Measurements from ENCODE around the gene ARPC5.
"Not testable (repeated sequence)": the region's sequence is repeated elsewhere in the genome, so short reads cannot be mapped to it uniquely, and the experiment has no call there.

The ARPC5 gene

DNA sequence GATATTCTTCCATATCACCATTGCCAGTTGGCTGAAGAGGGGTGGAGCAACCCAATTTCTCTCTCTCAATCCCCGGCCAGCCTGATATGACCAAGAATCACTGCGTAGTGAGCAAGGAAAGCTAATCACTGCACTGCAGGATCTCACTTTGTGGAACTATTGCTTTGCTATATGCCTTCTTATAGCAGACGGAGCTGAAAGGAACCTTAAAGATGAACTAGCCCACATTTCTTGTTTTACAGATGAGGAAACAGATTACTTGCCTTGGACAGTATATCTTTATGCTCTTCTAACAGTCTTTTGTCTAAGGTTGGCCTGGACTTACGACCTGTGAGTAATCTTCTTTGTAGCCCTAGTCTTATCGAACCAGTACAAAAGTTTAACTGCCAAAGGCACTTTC lies 9.9 kb upstream of the ARPC5 start:
- DNase-seq (ENCODE audit: low read depth): no peak

DNA sequence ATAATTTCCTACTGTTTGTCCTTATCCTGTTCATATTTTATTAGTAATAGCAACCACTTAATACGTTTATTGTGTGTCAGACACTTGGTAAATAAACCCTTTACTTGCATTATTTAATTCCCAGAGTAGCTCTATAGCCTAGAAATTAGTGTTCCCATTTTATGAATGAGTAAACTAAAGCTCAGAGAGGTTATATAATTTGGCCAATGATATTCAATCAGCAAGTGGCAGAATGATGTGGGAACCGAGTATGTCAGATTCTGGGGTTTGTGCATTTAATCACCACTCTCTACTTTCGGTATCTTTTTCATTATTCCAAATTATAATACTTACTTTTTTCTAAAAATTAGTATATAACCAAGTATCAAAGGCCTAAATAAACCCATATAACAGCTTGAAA lies 6.6 kb upstream of the ARPC5 start:
- no peak for DNase-seq (ENCODE audit: low read depth)

DNA sequence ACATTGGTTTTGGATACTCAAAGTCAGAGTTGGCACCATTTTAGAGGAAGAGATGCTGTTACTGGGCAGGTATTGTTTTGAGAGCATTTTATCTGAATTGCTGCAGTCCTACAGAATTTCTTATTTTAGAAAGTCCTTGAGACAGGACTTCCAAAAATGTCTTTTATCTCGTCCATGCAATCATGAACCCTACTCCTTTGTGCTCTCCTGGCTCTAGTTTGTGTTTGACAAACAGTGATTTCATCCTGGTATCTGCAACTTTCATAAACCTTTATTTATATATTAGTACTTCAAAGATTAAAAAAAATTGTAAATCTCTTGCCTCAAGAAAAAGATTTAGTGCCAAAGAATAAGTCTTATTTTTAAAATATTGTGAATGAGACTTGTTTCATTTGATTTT lies 4.6 kb upstream of the ARPC5 start:
- no peak for DNase-seq (ENCODE audit: low read depth)

DNA sequence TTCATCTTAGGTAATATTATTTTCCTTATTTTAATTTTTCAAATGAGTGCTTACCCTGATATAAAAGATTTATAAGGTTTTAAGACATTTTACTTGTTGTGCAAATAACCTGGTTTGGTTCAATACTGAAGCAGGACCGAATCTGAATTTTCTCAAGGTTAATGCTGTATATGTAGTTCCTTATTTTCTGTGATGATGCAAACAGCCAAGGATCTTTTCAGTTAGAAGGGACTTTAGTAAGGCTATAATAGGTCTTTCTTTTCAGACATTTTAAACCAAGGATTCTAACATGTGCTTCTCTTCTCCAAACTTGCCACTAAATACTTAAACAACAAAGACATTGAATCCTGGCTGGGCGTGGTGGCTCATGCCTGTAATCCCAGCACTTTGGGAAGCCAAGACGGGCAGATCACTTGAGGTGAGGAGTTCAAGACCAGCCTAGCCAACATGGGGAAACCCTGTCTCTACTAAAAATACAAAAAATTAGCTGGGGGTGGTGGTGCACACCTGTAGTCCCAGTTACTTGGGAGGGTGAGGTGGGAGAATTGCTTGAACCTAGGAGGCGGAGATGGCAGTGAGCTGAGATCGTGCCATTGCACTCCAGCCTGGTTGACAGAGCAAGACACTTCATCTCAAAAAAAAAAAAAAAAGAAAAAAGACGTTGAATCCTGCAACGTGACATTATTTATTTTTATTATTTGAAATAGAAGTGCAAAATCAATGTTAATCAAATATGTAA lies 3.2 kb upstream of the ARPC5 start:
- no peak for DNase-seq (ENCODE audit: low read depth)

DNA sequence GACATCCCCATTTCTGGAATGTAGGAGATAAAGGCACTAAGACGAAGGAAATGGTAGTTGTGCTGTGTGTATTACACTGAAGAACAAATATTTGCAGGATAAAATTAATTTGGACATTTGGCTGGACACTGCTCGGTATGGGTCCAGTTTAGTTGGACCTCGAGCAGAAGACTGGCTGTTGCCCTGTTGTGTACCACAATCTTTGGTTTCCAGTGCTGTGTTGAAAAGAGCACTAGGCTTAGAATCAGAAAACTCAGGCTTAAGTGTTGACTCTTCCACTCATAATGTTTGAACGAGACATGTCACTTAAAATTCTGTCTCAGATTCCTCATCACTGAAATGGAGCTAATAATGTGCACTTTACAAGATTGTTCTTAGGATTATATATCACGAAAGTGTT lies 1.2 kb upstream of the ARPC5 start:
- no peak for DNase-seq (ENCODE audit: low read depth)

DNA sequence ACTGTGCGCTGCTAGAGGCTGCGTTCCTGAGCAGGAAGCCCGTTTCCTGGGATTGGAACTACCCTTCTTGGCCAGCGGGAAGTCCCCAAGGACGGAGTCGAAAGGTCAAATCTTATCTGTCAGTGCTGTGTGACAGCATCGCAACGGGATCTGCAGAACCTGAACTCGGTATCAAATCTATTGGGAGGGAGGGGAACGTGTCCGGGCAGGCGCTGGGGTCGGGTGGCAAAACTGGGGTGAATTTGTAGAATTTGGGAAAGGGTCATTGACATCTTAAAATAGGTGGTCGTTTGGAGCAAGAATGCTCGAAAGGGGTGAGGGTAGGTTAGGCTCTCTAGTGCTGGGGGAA lies 725 bp upstream of the ARPC5 start:
- DNase-seq (ENCODE audit: low read depth): no peak

DNA sequence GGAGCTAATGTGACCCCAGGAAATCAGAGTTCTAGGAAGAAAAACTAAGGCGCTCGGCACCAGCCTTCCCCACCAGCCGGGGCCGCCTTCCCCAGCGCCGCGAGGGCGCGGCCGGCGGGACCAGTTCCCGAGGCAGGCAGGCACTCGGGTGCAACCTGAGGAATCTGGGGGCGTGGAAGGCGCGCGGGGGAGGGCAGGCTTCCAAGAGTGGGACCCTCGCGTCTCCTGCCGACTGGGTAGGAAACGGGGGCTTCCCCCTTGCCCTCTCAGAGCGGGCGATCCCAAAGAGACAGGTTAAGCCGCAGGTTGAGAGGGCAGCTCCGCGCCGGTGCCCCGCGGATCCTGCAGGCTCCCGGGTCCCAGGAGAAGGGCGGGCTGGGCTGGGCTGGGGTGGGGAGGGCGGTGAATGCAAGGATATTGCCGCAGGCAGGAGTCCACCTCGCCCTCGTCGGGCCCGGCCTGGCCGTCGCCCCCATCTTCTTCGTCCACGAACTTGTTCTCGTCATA lies 431 bp downstream of the ARPC5 start:
- peak; percentile 53 for DNase-seq (ENCODE audit: low read depth)

DNA sequence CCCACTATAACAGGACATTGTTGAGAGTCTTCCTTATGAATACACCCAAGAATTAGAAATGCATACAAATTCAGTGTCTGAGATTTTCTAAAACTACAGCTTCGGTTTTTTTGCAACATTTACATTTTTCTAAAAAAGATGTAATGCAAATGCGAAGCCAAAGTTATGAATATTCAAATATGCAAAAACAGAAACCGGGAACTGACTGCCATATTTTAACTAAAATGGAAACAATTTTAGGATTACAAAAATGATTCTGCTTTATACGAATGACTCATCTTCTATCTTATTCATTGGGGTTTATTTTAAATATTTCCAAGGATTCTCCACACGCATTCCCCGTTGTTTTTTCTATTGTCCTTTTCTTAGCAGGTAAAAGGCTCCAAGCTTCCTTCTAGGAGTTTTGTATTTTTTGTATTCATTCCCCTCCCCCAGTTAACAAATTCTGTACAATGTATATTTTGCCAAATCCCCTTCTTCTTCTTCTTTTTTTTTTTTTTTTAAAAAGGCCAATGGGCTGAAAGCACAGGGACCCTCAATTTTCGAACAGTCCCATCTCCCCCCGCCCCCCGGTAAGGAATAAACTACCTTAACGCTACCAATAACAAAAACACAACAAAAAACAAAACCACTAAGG lies 1.0 kb downstream of the ARPC5 start:
- no peak for DNase-seq (ENCODE audit: low read depth)

DNA sequence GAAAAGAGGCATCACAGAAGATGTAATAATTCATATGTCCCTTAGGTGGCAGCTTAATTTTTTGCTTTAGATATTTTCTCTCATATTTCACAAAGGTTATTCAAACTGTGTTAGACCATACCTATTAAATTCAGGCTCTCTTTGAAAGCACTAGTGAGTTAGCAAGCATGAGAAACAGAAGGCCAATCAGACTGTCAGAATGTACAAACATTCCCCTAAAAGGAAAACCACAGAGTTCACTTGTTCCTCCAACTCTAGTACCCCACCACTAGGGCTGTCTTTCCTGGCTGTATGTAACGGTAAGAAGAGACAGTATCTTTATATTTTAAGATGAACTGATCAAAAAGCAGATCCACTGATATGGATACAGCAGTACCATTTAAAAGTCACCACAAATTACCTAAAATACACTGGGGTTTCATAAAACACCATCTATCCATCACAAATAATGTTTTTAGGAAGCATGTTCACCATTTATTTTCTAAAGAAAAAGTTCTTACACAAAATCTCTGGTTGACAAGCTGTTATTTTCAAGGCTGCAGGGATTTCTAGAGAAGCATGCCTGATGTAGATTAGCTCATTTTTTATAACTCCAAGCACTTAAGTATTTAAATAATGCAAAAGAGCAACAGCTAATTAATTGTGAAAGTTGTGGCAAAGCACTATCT lies 1.8 kb downstream of the ARPC5 start:
- DNase-seq (ENCODE audit: low read depth): peak; percentile 93

DNA sequence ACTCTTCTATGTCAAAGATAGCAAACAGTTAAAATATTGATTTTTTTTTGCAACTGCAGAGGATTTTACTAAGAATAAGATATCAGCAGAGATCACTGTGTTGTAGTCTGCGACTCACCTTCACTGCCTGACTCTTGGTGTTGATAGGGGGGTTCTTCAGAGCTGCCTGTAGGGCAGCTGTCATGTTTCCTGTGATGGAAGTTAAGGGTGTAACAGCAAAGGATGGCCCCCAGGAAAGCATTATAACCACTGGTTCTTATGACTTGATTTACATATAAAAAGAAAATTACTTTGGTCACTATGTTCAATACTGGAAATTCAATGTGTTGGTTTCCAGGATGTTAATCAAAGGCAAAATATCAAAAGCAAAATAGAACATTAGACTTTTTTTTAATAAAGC lies 2.6 kb downstream of the ARPC5 start:
- no peak for DNase-seq (ENCODE audit: low read depth)

DNA sequence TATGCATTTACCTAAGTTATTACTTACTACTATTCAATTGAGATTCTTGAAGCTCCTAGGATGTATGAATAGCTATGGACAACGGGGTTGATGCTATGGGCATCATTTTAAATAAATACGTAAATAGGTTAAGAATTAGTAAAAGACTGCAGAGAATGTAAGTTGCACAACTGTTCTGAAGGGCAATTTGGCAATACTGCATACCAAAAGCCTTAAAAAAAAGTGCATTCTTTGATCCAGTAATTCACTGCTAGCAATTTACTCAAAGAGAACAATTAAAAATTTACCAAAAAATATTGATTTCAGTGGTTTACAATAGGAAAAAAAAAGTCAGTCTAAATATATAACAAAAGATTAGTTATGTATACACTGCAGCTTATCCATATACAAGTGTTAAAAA lies 3.5 kb downstream of the ARPC5 start:
- peak; percentile 91 for DNase-seq (ENCODE audit: low read depth)

DNA sequence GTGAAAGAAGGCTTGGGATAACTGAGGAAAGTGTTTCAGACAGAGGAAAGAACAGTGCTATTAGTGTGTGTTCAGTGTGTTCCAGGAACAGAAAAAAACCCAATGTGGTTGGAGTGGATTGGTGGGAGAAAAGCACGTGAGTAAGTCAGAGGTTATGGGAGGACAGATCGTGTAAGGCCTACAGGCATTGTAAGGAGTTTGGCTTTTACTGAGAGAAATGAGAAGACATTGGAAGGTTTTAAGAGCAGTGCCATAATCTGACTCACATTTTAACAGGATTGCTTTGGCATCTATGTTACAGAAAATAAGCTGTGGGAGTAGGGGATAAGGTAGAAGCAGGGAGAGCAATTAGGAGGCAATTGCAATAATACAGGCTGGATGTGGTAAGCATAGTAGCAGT lies 4.8 kb downstream of the ARPC5 start:
- peak; percentile 80 for DNase-seq (ENCODE audit: low read depth)

DNA sequence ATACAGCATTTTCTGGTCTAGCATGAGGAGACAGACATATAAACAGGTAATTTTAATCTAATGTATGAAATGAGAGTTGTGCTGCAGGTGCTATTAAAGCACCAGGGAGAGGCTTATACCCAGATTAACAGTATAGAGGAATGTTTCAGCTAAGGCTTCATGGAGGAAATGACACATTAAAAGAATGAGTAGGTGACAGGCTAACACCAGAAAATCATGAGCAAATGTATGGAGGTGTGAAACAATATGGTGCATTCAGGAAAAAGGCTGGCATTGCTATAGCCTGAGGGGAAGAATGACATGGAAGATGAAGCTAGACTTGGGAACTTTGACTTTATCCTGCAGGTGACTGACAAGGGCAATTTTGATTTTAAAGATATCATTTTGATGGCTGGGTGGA lies 7.0 kb downstream of the ARPC5 start:
- DNase-seq (ENCODE audit: low read depth): no peak

DNA sequence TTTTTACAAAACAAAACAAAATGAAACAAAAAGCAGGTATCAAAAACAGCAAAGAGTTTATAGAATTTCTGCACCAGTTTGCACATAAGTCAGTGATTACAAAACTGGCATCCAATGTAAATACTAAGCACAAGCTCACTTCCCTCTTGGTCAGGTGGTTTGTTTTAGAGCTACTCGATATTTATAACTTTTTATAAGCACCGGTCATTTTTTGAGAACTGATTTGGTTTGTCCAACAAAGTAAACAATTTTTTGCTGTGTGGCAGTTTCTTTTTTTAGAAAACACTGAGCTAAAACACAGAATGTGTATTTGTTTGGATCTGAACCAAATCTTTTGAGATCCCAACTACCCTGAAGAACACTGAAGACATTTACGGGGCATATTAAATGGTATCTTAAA lies 9.3 kb downstream of the ARPC5 start:
- DNase-seq (ENCODE audit: low read depth): not testable (repeated sequence)

DNA sequence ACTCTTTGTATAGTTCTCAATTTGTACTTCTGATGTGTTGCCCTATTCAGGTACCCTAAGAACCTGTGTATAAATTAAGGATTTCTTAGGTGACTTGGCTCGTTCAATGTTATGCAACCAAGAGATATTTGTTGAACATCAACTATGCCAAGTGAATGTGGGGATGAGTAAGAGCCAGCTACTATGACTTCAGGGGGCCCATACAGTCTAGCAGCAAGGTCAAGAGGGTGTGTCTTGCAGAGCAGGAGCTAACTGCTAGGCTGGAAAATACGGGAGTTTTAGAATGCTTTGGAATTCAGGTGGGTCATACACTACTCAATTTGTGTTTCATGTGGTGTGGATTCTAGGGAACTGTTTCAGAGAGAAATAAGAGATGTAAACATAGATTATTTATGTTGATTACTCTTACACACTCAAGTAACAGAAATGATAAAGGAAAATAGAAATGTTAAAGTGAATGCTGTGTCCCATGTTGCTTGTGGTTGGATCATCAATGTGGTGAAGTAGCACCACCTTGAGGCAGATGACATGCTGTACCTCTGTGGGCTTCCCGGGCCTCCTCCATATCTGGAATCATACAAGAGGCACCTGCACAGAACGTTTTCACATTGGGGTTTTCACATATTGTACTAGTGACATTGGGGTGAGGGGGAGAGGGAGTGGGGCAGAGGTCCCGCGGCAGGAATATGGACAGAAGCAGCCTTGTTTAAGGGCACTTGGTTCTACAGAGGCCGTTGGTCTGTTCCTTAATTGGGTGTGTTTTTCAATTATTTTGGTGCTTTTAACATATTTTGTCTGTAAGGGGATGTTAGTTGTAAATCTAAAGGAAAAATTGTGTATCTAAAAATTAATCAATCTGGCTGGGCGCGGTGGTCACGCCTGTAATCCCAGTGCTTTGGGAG lies 12.4 kb downstream of the ARPC5 start:
- peak; percentile 81 for DNase-seq (ENCODE audit: low read depth)

DNA sequence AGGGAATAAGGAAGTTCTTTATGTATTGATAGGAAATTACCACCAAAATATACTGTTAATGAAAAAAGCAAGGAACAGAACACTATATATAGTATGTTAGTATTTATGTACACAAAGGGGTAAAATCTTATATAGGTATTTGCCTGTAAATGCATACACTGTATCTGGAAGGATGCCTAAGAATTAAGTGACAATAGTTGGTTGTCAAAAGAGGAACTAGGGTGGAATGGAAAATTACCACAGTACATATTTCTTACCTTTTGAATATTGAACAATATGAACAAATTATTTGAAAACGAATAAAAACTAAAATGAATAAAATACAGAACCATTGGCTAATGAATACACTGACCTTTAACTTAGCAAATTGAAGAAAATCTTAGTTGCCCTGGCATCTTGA lies 13.6 kb downstream of the ARPC5 start:
- no peak for DNase-seq (ENCODE audit: low read depth)

DNA sequence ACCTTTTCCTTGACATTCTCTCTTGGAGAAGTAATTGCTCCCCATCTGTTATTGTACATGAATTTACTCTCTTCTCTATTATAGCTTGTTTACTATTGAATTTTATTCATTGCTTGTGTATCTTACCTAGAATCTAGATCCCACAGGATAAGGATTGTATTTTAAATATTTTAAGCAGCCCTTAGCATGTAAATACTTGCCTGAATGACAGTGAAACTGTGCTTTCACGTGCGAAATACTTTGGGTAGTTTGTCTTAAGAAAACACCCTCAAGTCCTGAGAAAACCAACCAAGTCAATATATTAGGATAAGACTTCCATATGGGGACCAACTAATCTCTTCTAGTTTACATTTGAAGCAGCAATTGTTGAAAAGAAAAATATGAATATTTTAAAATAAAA lies 15.3 kb downstream of the ARPC5 start:
- no peak for DNase-seq (ENCODE audit: low read depth)

DNA sequence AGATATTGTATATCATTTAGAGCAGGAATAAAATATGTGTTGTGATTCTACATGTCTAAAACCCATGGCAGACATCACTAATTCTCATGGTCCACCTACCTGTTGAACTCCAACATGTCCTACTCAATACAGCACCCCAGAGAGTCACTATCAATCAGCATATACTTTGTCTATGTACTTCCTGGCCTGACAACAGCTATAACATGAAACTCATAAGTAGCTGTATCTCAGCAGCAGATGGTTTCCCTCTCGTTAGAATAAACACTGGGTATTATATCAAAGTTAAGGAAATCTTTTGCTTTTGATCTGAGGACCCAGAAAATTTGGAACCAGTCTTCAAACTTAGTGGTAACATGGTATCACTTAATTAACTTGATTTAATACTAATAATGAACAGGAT lies 15.8 kb downstream of the ARPC5 start:
- no peak for DNase-seq (ENCODE audit: low read depth)

DNA sequence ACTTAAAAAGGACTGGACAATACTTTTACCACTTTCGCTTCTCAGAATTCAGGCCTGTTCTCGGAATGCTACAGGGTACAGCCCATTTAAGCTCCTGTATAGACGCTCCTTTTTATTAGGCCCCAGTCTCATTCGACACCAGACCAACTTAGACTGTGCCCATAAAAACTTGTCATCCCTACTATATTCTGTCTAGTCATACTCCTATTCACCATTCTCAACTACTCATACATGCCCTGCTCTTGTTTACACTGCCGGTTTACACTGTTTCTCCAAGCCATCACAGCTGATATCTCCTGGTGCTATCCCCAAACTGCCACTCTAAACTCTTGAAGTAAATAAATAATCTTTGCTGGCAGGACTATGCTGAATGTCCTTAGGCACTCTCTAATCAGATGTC lies 17.4 kb downstream of the ARPC5 start:
- not testable (repeated sequence) for DNase-seq (ENCODE audit: low read depth)

DNA sequence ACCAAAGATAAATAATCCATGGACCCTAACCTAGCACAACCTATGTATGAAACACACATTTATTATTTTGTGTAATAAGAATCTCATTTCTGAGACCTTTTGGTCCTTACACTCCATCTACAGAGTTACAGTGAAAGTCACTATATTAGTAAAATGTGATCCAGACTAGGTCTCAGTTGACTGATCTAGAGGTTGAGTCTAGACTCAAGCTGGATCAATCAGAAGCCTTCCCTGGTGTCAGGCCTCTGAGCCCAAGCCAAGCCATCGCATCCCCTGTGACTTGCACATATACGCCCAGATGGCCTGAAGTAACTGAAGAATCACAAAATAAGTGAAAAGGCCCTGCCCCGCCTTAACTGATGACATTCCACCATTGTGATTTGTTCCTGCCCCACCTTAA lies 22.6 kb downstream of the ARPC5 start:
- not testable (repeated sequence) for DNase-seq (ENCODE audit: low read depth)

DNA sequence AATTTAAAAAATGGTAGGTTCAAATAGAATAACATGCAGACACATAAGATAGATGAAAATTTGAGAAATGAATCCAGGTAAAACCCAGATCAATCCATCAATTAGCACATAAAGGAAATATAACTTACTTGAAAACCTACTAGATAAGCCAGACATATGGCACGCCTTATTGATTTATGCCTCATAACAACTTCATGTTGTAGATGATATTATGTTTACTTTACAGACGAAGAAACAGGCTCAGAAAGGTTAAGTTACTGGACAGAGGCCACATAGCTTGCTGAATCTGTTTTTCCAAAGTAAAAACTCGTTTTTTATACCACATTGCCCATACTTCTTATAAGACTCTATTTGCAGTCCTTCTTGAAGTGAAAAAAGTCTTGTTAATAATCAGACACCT lies 23.2 kb downstream of the ARPC5 start:
- DNase-seq (ENCODE audit: low read depth): no peak

DNA sequence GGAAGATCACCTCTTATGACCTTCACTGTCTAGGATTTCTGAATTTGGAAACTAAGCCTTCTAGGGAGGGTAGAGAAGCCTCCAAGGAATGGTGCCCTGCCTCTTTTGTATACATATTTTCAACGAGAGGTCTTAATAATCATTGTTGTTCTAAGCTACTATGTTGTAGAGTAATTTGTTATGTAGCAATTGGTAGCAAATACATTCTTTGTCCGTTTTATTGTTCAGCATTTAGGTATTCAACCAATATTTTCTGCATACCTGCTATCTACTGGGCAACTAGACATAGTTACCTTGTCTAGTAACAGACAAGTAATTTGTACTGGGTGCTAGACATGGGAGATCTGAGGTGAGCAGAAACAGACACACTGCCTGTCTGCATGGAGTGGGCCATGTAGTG lies 24.6 kb downstream of the ARPC5 start:
- DNase-seq (ENCODE audit: low read depth): no peak

All from amniotic epithelial cell (primary cell).